PC-3 (cell line): ENCODE measurements around the gene TGM3. TPM values are rescaled to one million over a fixed set of nuclear protein-coding genes. Genes with fewer than 3 reads are reported as not detected.
A peak's percentile ranks its signal among the peaks of the same experiment; 100 is the strongest.

Source experiments
- ATAC-seq: fragments of 200-7000 bp; cut with Tn5 transposase; 2 replicates; pipeline ENCODE4 v1.9.1; 2020; ENCODE audit warnings: mild to moderate bottlenecking, moderate library complexity
- BruUV-seq: library from RNA; stranded (reverse); fragments of 400-500 nt; replicated peaks from 2 replicates; lab custom pipeline; 2021; lab: Mats Ljungman, UMichigan
- CTCF ChIA-PET: fragments of 300-600 bp; sonication (Branson Sonifier 250); formaldehyde crosslinking; loops from one replicate; lab custom pipeline; 2022; ENCODE audit warnings: antibody characterized with exemption; lab: Charles Lee
- POLR2A ChIA-PET: fragments of 300-600 bp; sonication (Branson Sonifier 250); formaldehyde crosslinking; loops from one replicate; lab custom pipeline; 2022; ENCODE audit warnings: antibody characterized with exemption; ENCODE audit not compliant: unreplicated experiment; lab: Charles Lee
- DNase-seq: peaks from one replicate; pipeline ENCODE4 v3.0.0-alpha.2; 2015
- H2AFZ ChIP-seq: fragments of 300-600 bp; sonication (generic); 2 replicates; pipeline ENCODE4 v1.6.0; 2016; ENCODE audit warnings: antibody characterized with exemption, low read length
- H3F3A ChIP-seq: fragments of 300-600 bp; sonication (generic); one replicate; pipeline ENCODE4 v1.6.0; 2017; ENCODE audit warnings: antibody characterized with exemption, low read length, control low read depth, mild to moderate bottlenecking; ENCODE audit not compliant: unreplicated experiment
- H3K27ac ChIP-seq: fragments of 300-600 bp; sonication (generic); 2 replicates; pipeline ENCODE4 v1.5.1; 2016; ENCODE audit warnings: mild to moderate bottlenecking, low read length
- H3K27me3 ChIP-seq: fragments of 300-600 bp; sonication (generic); 2 replicates; pipeline ENCODE4 v1.6.1; 2016; ENCODE audit warnings: low read length, mixed read lengths
- H3K36me3 ChIP-seq: fragments of 300-600 bp; sonication (generic); 2 replicates; pipeline ENCODE4 v1.6.1; 2016; ENCODE audit warnings: low read depth, mixed run types, low read length, mixed read lengths
- H3K4me1 ChIP-seq: fragments of 300-600 bp; sonication (generic); 2 replicates; pipeline ENCODE4 v1.5.1; 2016; ENCODE audit warnings: low read length; ENCODE audit not compliant: insufficient read depth
- H3K4me2 ChIP-seq: fragments of 300-600 bp; sonication (generic); 2 replicates; pipeline ENCODE4 v1.6.0; 2016; ENCODE audit warnings: low read length
- H3K4me3 ChIP-seq: fragments of 300-600 bp; sonication (generic); 2 replicates; pipeline ENCODE4 v1.5.1; 2016; ENCODE audit warnings: mild to moderate bottlenecking, low read length, mixed read lengths
- H3K79me2 ChIP-seq: fragments of 300-600 bp; sonication (generic); 2 replicates; pipeline ENCODE4 v1.6.1; 2017; ENCODE audit warnings: low read length, mixed read lengths
- H3K9ac ChIP-seq: fragments of 300-600 bp; sonication (generic); 2 replicates; pipeline ENCODE4 v1.6.0; 2016; ENCODE audit warnings: mild to moderate bottlenecking, low read length
- H3K9me2 ChIP-seq: fragments of 300-600 bp; sonication (generic); replicated peaks from 2 replicates; pipeline ENCODE4 v1.6.1; 2016; ENCODE audit warnings: mixed run types, low read length, mixed read lengths
- H3K9me3 ChIP-seq: fragments of 300-600 bp; sonication (generic); 2 replicates; pipeline ENCODE4 v1.6.1; 2016; ENCODE audit warnings: low read length, mixed read lengths
- H4K20me1 ChIP-seq: fragments of 300-600 bp; sonication (generic); 2 replicates; pipeline ENCODE4 v1.6.1; 2016; ENCODE audit warnings: low read length, mixed read lengths
- EZH2 ChIP-seq: fragments of 300-600 bp; sonication (generic); IDR thresholded peaks from one replicate; pipeline ENCODE4 v1.6.1; 2017; ENCODE audit warnings: antibody characterized with exemption, mild to moderate bottlenecking, low read length; ENCODE audit not compliant: unreplicated experiment
- EZH2phosphoT487 ChIP-seq: fragments of 300-600 bp; sonication (generic); IDR thresholded peaks from 2 replicates; pipeline ENCODE4 v1.6.1; 2018; ENCODE audit warnings: mild to moderate bottlenecking, antibody characterized with exemption, low read length, borderline replicate concordance
- intact Hi-C: fragments of 100-400 bp; cut with micrococcal nuclease; formaldehyde crosslinking; loops from 2 replicates; pipeline ENCODE4 v1.9.0; 2023
- total RNA-seq: library from RNA; depleted of rRNA; stranded (reverse); fragments of >200 nt; gene quantifications from 2 replicates; pipeline ENCODE4 v1.2.3, GENCODE V29; 2014
- TF ChIP-seq, protein P1 (sequence below): fragments of 300-600 bp; sonication (generic); conservative IDR thresholded peaks from 2 replicates; pipeline ENCODE4 v1.5.1; 2017; ENCODE audit warnings: antibody characterized with exemption, low read depth, mild to moderate bottlenecking, low read length

Gene TGM3
- total RNA-seq, 1 experiment from 2014 or later, result not detected

DNA sequence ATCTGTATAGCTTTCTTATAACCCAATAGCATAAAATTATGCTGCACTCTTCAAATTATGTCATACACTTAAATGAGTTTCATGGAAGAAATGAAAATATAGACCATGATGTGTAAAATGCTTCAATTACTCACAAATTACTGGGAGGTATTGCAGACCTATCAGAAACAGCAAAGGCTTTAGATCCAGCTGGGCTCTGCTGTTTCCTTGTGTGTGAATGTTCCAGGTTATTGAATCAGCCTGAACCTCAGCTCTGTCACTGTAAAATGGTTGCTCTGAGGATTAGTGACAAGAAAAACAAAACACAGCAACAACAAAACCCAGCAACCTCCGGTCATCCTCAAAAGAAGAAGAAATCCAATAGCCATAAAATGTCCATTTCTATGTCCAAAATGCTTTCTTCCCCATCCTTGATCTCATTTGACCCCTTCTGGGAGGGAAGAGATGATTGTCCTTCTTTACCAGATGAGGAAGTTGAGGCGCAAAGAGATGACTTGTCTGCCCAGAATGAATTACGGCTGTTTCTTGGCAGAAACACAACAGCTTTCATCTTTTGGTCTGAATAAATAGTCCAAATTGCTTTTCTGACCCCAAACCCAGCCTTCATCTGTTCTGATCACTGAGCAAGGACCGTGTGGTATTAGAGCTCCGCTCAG lies 42.7 kb downstream of the TGM3 start:
- Histone ChIP-seq H2AFZ (no peak overlapping the region), H3K4me1 (no peaks in the 10 kb centered on the region), H3K4me3 (no peak overlapping the region), H3F3A (no peaks in the 10 kb centered on the region), H3K4me2 (no peak overlapping the region), H3K27me3 (peaks cover 89% of the 10 kb centered on the region), H3K9ac (no peak overlapping the region), H3K79me2 (no peaks in the 10 kb centered on the region), H4K20me1 (no peaks in the 10 kb centered on the region), H3K36me3 (no peaks in the 10 kb centered on the region), H3K9me3 (no peaks in the 10 kb centered on the region), H3K9me2 (no peaks in the 10 kb centered on the region), H3K27ac (no peak overlapping the region)
- intact Hi-C loops, result no loop called here
- TF ChIP-seq, protein P1, sequence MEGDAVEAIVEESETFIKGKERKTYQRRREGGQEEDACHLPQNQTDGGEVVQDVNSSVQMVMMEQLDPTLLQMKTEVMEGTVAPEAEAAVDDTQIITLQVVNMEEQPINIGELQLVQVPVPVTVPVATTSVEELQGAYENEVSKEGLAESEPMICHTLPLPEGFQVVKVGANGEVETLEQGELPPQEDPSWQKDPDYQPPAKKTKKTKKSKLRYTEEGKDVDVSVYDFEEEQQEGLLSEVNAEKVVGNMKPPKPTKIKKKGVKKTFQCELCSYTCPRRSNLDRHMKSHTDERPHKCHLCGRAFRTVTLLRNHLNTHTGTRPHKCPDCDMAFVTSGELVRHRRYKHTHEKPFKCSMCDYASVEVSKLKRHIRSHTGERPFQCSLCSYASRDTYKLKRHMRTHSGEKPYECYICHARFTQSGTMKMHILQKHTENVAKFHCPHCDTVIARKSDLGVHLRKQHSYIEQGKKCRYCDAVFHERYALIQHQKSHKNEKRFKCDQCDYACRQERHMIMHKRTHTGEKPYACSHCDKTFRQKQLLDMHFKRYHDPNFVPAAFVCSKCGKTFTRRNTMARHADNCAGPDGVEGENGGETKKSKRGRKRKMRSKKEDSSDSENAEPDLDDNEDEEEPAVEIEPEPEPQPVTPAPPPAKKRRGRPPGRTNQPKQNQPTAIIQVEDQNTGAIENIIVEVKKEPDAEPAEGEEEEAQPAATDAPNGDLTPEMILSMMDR, result no peak
- DNase-seq (no peak), ATAC-seq (no peak)
- CTCF ChIA-PET, result no interaction called here
- POLR2A ChIA-PET, result no interaction called here
- no TSS peak for BruUV-seq

DNA sequence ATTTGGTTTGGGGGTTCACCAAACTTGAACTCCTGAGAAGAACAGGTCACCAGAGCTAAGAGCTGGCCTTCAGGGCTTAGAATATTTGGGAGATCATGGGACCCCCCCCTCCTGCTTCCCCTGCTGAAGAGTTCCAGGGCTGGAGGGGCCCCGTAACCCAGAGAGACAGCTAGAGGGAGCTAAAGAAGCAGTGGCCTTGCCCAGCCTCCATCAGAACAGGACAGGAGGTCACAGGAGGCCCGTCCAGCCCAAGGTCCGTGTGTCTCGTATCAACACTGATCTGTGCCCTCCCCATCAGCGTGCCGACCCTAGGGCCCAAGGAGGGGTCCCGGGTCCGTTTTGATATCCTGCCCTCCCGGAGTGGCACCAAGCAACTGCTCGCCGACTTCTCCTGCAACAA lies 44.3 kb downstream of the TGM3 start:
- intact Hi-C loops, result no loop called here
- ChIA-PET POLR2A (no interaction called here), CTCF (no interaction called here)
- Histone ChIP-seq H3K9me2 (no peaks in the 10 kb centered on the region), H3K9me3 (no peaks in the 10 kb centered on the region), H4K20me1 (no peaks in the 10 kb centered on the region), H3K9ac (no peak overlapping the region), H3K4me2 (no peak overlapping the region), H3K27me3 (peaks cover 82% of the 10 kb centered on the region), H3K79me2 (no peaks in the 10 kb centered on the region), H3F3A (no peaks in the 10 kb centered on the region), H2AFZ (no peak overlapping the region), H3K27ac (no peak overlapping the region), H3K4me3 (no peak overlapping the region), H3K4me1 (no peaks in the 10 kb centered on the region), H3K36me3 (no peaks in the 10 kb centered on the region)
- TF ChIP-seq EZH2phosphoT487, result no peak
- TF ChIP-seq, protein P1, result 0 out of 2 replicates have a peak, but pooled peaks have one; percentile 24
- DNase-seq, result no peak
- no peak for ATAC-seq
- BruUV-seq, result no TSS peak

DNA sequence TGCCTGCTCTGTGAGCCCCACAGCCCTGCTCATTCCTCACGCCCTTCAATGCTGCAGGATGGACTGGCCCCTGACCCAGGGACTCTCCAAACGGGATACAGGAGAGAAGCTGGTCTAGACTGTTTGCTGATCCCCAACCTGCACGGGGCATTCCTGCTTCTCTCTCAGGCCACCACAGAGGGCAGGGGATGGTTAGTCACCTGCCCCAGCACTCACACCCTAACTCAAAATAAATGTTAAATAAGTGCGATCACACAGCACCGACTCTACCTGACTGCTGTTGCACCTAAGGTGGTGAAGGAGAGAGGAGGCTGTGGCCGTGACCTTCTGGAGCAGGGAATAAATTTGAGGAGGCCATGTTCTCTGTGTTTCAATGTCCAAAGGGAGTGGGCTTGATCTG lies 45.0 kb downstream of the TGM3 start:
- no peaks in the 10 kb centered on the region for H3F3A ChIP-seq
- no peaks in the 10 kb centered on the region for H3K9me2 ChIP-seq
- no TSS peak for BruUV-seq
- no peaks in the 10 kb centered on the region for H4K20me1 ChIP-seq
- H2AFZ ChIP-seq, result no peak overlapping the region
- no peak overlapping the region for H3K4me2 ChIP-seq
- H3K27me3 ChIP-seq, result peaks cover 75% of the 10 kb centered on the region
- H3K9ac ChIP-seq, result no peak overlapping the region
- ChIA-PET POLR2A (no interaction called here), CTCF (no interaction called here)
- intact Hi-C loops, result no loop called here
- no peaks in the 10 kb centered on the region for H3K9me3 ChIP-seq
- TF ChIP-seq, protein P1, result no peak
- no peak for TF ChIP-seq EZH2
- TF ChIP-seq EZH2phosphoT487, result no peak
- no peak for ATAC-seq
- no peaks in the 10 kb centered on the region for H3K4me1 ChIP-seq
- H3K27ac ChIP-seq, result no peak overlapping the region
- no peaks in the 10 kb centered on the region for H3K36me3 ChIP-seq
- no peaks in the 10 kb centered on the region for H3K79me2 ChIP-seq
- no peak overlapping the region for H3K4me3 ChIP-seq
- no peak for DNase-seq
